NCI-H146 treated with DMSO at 0.1 percent for 48 hours (cell line): Measurements from ENCODE around the gene MARK3.

ENCODE experiments used
- DNase-seq: peaks from one replicate; lab custom pipeline; 2025; ENCODE audit not compliant: unreplicated experiment; lab: John Stamatoyannopoulos, UW

MARK3 gene

GRCh38 chr14:103393676-103394626 lies 8.7 kb downstream of the MARK3 start:
- DNase-seq, result no peak

- no peak for DNase-seq
Observed at GRCh38 chr14:103395244-103395643, 10.0 kb downstream of the MARK3 start.

DNA sequence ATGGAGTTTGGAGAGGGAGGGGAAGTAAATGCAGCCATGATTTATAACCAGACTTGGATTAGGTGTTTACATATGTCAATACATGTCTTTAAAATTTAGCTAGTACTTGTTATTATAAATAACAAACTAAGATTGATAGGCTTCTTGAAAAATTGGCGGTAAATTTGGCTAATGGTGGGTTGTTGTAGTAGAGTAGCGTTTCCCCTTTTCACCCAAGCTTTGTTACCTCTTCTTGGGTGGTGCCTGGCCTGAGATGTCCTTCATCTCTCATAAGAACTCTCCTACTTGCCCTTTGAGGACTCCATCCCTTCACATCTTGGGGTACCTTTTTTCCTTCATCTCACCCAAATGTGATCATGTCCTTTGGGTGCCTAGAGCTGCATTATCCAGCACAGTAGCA lies 11.2 kb downstream of the MARK3 start:
- DNase-seq, result no peak

GRCh38 chr14:103398427-103399195 lies 13.4 kb downstream of the MARK3 start:
- DNase-seq, result no peak

GRCh38 chr14:103400537-103400936 lies 15.3 kb downstream of the MARK3 start:
- no peak for DNase-seq

GRCh38 chr14:103401223-103402214 lies 16.3 kb downstream of the MARK3 start:
- DNase-seq, result no peak

DNA sequence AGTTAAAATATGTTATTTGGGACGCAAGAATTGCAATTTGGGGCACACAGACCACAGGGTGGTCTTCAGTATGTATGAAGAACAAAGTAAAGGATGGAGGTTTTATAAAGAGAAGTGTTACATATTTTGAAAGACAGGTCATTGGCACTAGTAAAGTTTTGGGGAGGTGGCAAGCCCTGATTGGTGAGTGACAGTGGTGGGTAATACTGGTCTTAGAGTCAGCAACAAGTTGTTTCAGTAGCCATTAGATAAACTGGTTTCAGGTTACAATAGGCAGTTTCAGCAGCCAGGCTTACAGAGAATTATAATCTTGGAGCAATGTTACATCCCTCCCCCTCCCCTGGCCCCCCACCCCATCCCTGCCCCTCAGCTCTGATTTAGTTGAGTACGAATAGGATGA lies 17.5 kb downstream of the MARK3 start:
- DNase-seq, result no peak

GRCh38 chr14:103404032-103404918 lies 19.1 kb downstream of the MARK3 start:
- DNase-seq, result no peak

DNA sequence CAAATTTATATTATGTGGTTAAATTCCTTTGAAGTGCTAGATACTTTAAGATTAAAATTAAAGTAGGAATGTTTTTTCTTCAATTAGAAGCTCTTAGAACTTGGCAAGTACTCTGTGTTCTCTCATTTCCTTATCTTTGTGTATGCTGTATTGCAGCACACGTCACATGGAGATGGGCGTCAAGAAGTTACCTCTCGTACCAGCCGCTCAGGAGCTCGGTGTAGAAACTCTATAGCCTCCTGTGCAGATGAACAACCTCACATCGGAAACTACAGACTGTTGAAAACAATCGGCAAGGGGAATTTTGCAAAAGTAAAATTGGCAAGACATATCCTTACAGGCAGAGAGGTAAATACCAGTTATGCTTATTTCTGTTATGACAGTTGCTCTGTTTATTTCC lies 19.7 kb downstream of the MARK3 start:
- no peak for DNase-seq

GRCh38 chr14:103408491-103409155 lies 23.4 kb downstream of the MARK3 start:
- DNase-seq, result no peak

- no peak for DNase-seq
Observed at GRCh38 chr14:103416916-103417315, 31.7 kb downstream of the MARK3 start.

GRCh38 chr14:103418481-103418818 lies 33.2 kb downstream of the MARK3 start:
- no peak for DNase-seq

DNA sequence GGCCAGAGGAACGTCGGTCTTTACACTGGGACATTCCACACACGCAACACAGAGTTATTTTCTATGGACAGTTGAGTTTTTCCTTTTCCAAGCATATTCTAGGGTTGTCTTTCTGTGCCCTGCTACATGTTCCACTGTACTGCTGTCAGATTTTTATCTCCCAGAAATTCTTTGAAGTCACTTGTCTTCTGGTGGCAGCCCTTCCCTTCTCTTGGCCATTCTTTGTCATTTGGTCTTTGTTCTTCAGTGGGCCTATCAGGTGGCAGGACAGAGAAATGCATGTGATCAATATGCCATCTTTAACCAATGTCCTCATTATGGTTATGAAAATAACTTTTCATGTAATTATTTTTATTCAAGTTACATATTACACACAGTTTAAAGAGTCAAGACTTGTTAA lies 36.3 kb downstream of the MARK3 start:
- DNase-seq, result no peak

GRCh38 chr14:103423050-103423461 lies 37.8 kb downstream of the MARK3 start:
- no peak for DNase-seq

GRCh38 chr14:103427485-103428443 lies 42.5 kb downstream of the MARK3 start:
- no peak for DNase-seq

- DNase-seq, result no peak
Observed at GRCh38 chr14:103428723-103429556, 43.7 kb downstream of the MARK3 start.

DNA sequence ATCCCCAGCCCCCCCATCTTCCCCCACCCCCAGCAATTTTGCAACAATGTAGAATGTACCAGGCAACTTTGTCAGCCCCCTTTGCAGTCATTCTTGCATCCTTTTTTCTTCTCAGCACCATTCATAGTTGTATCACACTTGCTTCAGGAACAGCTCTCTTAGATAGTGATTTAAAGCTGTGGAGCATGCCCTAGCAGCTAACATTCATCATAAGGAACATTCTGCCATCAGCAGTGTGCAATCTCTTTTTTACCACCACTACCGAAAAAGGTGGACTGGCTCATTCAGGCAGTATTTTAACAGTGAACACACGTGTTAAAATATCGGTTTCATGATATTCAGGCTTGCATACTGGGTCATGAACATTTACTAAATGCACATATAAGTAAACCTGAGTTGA lies 45.1 kb downstream of the MARK3 start:
- no peak for DNase-seq
